ENCODE results near the gene IDH3G. TPM values are rescaled to one million over a fixed set of nuclear protein-coding genes. Genes with fewer than 3 reads are reported as not detected.

IDH3G gene
- total RNA-seq, 2 experiments from 2014 or later, result 46.8 to 47.3 TPM

- no peaks in the 10 kb centered on the region for H3K9me3 Mint-ChIP-seq
- H3K27me3 Mint-ChIP-seq, result peaks cover 5% of the 10 kb centered on the region
- Histone ChIP-seq H3K27me3 (ENCODE audit: control insufficient read depth in 1 of 2, insufficient read depth in 2 of 2, low read length in 2 of 2) (peaks cover 0 to 4% of the 10 kb centered on the region in 2 experiments), H3K4me1 (ENCODE audit: insufficient read depth, low read length) (no peaks in the 10 kb centered on the region), H3K9me3 (ENCODE audit: control insufficient read depth in 1 of 2, insufficient read depth in 1 of 2, low read length in 2 of 2) (peaks cover 0 to 6% of the 10 kb centered on the region in 2 experiments), H3K27ac (ENCODE audit: low read depth in 1 of 2, low read length in 2 of 2) (no peak within 1 kb of the TSS), H3K36me3 (ENCODE audit: insufficient read depth, low read length) (peaks cover 4% of the 10 kb centered on the region), H3K4me3 (ENCODE audit: low read length) (no peak within 1 kb of the TSS)
- DNase-seq, result no peak
- H3K27ac Mint-ChIP-seq, result no peak within 1 kb of the TSS
- no peak for TF ChIP-seq CTCF (IDR thresholded peaks at IDR 0.05)
- POLR2A ChIA-PET, result no interaction called here
- ATAC-seq (ENCODE audit: poor library complexity), result no peak
- H3K4me3 Mint-ChIP-seq, result no peak within 1 kb of the TSS
- intact Hi-C loops (cut with DNase I, micrococcal nuclease), result no loop called here
- peaks cover 5% of the 10 kb centered on the region for H3K4me1 Mint-ChIP-seq (ENCODE audit: low read depth)
- no peaks in the 10 kb centered on the region for H3K36me3 Mint-ChIP-seq (ENCODE audit: low read depth)
- CTCF ChIA-PET, result no interaction called here
These were observed 13.3 kb downstream of the IDH3G start, which contains the start of gene SRPK3 for GRCh38 chrX:153780678-153781427. Gene SRPK3 (plus strand): TSS chrX:153781041. CDS start chrX:153781087, 46 bp downstream.

GRCh38 chrX:153779891-153780677, 14.1 kb downstream of the IDH3G start:
- Histone ChIP-seq H3K9me3 (ENCODE audit: control insufficient read depth in 1 of 2, insufficient read depth in 1 of 2, low read length in 2 of 2) (peaks cover 0 to 6% of the 10 kb centered on the region in 2 experiments), H3K27ac (ENCODE audit: low read depth in 1 of 2, low read length in 2 of 2) (no peak overlapping the region), H3K36me3 (ENCODE audit: insufficient read depth, low read length) (no peaks in the 10 kb centered on the region), H3K27me3 (ENCODE audit: control insufficient read depth in 1 of 2, insufficient read depth in 2 of 2, low read length in 2 of 2) (peaks cover 0 to 4% of the 10 kb centered on the region in 2 experiments), H3K4me3 (ENCODE audit: low read length) (no peak overlapping the region), H3K4me1 (ENCODE audit: insufficient read depth, low read length) (no peaks in the 10 kb centered on the region)
- ATAC-seq (ENCODE audit: poor library complexity) (no peak), DNase-seq (no peak)
- no peak for TF ChIP-seq CTCF (IDR thresholded peaks at IDR 0.05)
- Mint-ChIP-seq H3K4me3 (no peak overlapping the region), H3K4me1 (ENCODE audit: low read depth) (peaks cover 5% of the 10 kb centered on the region), H3K27me3 (peaks cover 5% of the 10 kb centered on the region), H3K9me3 (no peaks in the 10 kb centered on the region), H3K36me3 (ENCODE audit: low read depth) (no peaks in the 10 kb centered on the region), H3K27ac (no peak overlapping the region)
- intact Hi-C loops (cut with DNase I, micrococcal nuclease), result no loop called here
- POLR2A ChIA-PET, result no interaction called here
- CTCF ChIA-PET, result interaction anchor here (0.5 kb wide), 1 partner anchor 40 kb away, joined by 3 read pairs; no protein-coding TSS in a partner anchor

- CTCF ChIA-PET, result no interaction called here
- intact Hi-C loops (cut with DNase I, micrococcal nuclease), result no loop called here
- peaks cover 0 to 6% of the 10 kb centered on the region in 2 experiments for H3K9me3 ChIP-seq (ENCODE audit: control insufficient read depth in 1 of 2, insufficient read depth in 1 of 2, low read length in 2 of 2)
These were observed 15.5 kb downstream of the IDH3G start for GRCh38 chrX:153778684-153779101.

More at GRCh38 chrX:153778684-153779101, 15.5 kb downstream of the IDH3G start:
- Histone ChIP-seq H3K4me1 (ENCODE audit: insufficient read depth, low read length) (no peaks in the 10 kb centered on the region), H3K27ac (ENCODE audit: low read depth in 1 of 2, low read length in 2 of 2) (no peak overlapping the region), H3K27me3 (ENCODE audit: control insufficient read depth in 1 of 2, insufficient read depth in 2 of 2, low read length in 2 of 2) (peaks cover 0 to 4% of the 10 kb centered on the region in 2 experiments), H3K36me3 (ENCODE audit: insufficient read depth, low read length) (no peaks in the 10 kb centered on the region), H3K4me3 (ENCODE audit: low read length) (no peak overlapping the region)
- H3K27me3 Mint-ChIP-seq, result peaks cover 5% of the 10 kb centered on the region
- no peak for ATAC-seq (ENCODE audit: poor library complexity)
- TF ChIP-seq CTCF (IDR thresholded peaks at IDR 0.05), result no peak
- no peaks in the 10 kb centered on the region for H3K36me3 Mint-ChIP-seq (ENCODE audit: low read depth)
- no peak overlapping the region for H3K27ac Mint-ChIP-seq
- no peaks in the 10 kb centered on the region for H3K9me3 Mint-ChIP-seq
- DNase-seq, result no peak
- H3K4me3 Mint-ChIP-seq, result no peak overlapping the region
- H3K4me1 Mint-ChIP-seq (ENCODE audit: low read depth), result peaks cover 5% of the 10 kb centered on the region
- POLR2A ChIA-PET, result interaction anchor here (0.9 kb wide), 1 partner anchor 75 kb away, joined by 3 read pairs; no protein-coding TSS in a partner anchor

Measured in CD4-positive, alpha-beta T cell (primary cell).